T-helper 2 cell treated with Interferon-gamma antibody and Interleukin-4, amounts not matched to agents 5 μg/mL and 100 μg/mL, for 36 hours (primary cell): Measurements from ENCODE around the gene FLNB.

Experiments used
- DNase-seq: peaks from one replicate; pipeline ENCODE4 v3.0.0; 2021; ENCODE audit warnings: low spot score
- H3K27ac Mint-ChIP-seq: one replicate; pipeline ENCODE4 v1.8.0; 2021; ENCODE audit warnings: mild to moderate bottlenecking, mixed read lengths
- H3K27me3 Mint-ChIP-seq: one replicate; pipeline ENCODE4 v1.8.0; 2021; ENCODE audit warnings: low read depth, mixed read lengths
- H3K36me3 Mint-ChIP-seq: one replicate; pipeline ENCODE4 v1.8.0; 2021; ENCODE audit warnings: low read depth, mixed read lengths
- H3K4me1 Mint-ChIP-seq: one replicate; pipeline ENCODE4 v1.8.0; 2021; ENCODE audit warnings: low read depth, mixed read lengths
- H3K4me3 Mint-ChIP-seq: one replicate; pipeline ENCODE4 v1.8.0; 2022; ENCODE audit warnings: mild to moderate bottlenecking, moderate library complexity, mixed read lengths
- H3K9me3 Mint-ChIP-seq: one replicate; pipeline ENCODE4 v1.8.0; 2021; ENCODE audit warnings: mixed read lengths

Gene FLNB

DNA sequence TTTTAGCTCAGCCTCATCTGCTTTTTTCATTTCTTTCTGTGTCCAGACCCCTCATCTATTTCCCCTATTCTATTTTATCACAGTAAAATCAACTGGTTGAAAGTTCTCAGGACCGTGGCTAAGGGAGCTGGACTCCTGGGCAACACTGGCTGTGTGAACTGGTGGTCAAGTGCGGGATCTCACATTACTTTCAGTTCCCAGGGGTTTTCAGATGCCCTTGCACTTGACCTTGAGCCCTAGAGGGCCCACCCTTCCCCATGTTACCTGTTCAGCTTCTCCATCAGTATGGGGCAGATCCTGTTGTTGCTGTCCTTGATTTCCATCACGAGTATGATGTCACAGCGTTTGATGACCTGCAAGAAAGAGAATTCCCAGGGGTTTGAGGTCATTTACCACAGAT lies 199.7 kb downstream of the FLNB start:
- Mint-ChIP-seq H3K4me1 (peaks cover 7% of the 10 kb centered on the region), H3K27me3 (peaks cover 12% of the 10 kb centered on the region), H3K9me3 (no peaks in the 10 kb centered on the region), H3K4me3 (no peak overlapping the region), H3K36me3 (no peaks in the 10 kb centered on the region), H3K27ac (no peak overlapping the region)
- no peak for DNase-seq

DNA sequence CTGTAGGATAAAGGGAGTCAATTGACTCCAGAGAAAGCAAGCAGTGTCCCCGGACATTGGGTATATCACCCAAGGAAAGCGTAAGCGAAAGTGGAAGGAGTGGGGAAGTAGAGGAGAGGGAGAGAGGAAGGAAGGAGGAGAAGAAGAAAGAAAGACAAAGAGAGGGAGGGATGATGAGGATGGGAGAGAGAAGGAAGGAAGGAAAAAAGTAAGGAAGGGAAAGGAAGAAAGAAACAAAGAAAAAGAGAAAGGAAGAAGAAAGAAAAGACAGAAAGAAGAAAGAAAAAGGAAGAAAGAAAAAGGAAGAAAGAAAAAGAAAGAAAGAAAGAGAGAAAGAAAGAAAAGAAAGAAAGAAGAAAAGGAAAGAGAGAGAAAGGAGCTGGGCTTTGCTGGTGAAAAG lies 201.7 kb downstream of the FLNB start:
- no peak for DNase-seq
- H3K27ac Mint-ChIP-seq: no peak overlapping the region
- H3K4me1 Mint-ChIP-seq: peaks cover 12% of the 10 kb centered on the region
- peaks cover 9% of the 10 kb centered on the region for H3K27me3 Mint-ChIP-seq
- H3K4me3 Mint-ChIP-seq: no peak overlapping the region
- no peaks in the 10 kb centered on the region for H3K36me3 Mint-ChIP-seq
- no peaks in the 10 kb centered on the region for H3K9me3 Mint-ChIP-seq

DNA sequence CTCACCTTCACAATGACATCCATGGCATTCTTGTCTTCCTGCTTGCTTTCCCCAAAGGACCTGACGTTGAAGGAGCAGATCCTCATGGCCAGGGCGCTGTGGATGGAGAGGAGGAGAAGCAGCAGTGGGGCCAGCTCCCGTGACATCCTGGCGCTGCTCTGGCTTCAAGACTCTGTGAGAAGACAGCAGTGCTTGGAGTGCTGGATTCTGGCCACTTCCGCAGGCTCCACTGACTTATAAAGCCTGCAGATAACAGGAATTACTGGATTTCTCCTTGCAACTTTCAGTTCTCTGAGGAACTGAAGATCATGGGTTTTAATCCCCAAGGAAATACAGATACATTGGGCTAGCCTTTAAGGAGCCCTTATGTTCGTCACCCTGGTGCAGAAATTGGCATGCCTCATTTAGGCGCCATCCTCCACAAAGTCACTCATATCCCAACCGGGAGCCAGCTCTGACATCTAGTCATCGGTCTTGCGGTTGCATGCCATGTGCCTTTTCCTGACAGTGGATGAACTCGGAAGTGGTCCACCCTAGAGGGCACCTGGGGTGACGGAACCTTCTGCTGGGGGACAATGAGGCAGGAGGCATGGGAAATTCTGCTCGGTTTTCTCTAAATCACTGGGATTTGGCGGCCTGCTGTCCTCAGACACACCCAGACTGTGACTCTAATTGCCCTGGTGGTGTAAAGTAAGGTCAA lies 202.7 kb downstream of the FLNB start, which contains the start of gene DNASE1L3:
TSS of gene DNASE1L3 (minus strand) at position 212 of the 700 bp plus-strand sequence. CDS start at position 146, 66 bp downstream.
- H3K9me3 Mint-ChIP-seq: no peaks in the 10 kb centered on the region
- H3K27me3 Mint-ChIP-seq: peaks cover 9% of the 10 kb centered on the region
- H3K4me3 Mint-ChIP-seq: no peak within 1 kb of the TSS
- H3K36me3 Mint-ChIP-seq: no peaks in the 10 kb centered on the region
- H3K27ac Mint-ChIP-seq: no peak within 1 kb of the TSS
- DNase-seq: no peak
- peaks cover 19% of the 10 kb centered on the region for H3K4me1 Mint-ChIP-seq

DNA sequence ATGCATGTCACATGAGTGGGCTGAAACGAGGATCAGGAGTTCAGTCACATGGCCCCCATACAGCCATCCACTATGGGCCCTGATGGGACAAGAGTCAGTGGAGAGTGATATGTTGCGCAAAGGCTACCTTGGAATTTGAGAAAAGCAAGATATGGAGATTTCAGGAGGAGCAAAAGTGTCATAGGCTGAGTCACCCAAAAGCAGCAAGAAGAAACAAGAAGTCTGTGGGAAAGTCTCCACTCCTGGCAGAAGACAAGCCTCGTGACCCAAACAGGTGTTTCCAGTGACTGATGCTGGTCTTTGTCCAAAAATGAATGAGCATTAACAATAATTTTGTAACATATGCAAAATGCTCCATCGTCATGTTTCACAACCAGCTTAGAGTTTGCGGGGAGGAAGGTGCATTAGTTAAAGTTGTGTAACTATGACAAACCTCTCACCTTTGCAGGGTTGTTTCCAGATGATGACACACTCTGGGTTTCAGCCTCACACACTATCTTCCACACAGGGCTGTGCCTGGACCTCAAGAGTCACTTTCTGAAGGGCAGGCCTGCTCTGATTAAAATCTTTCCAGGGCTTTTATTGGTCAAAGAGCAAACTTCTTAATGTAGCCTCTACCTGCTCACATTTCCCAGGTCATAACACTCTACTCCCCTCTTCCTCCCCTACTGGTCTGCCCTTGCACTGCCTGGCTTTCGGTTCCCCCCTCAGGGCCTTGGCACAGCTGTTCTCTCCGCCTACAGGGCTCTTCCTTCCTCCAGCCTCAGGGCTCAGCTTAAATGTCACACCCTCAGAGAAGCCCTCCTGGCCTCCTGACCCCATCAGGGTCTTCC lies 206.5 kb downstream of the FLNB start:
- Mint-ChIP-seq H3K4me1 (peaks cover 26% of the 10 kb centered on the region), H3K4me3 (no peak overlapping the region), H3K9me3 (no peaks in the 10 kb centered on the region), H3K27ac (no peak overlapping the region), H3K27me3 (peaks cover 9% of the 10 kb centered on the region), H3K36me3 (no peaks in the 10 kb centered on the region)
- peak; percentile 68 for DNase-seq

DNA sequence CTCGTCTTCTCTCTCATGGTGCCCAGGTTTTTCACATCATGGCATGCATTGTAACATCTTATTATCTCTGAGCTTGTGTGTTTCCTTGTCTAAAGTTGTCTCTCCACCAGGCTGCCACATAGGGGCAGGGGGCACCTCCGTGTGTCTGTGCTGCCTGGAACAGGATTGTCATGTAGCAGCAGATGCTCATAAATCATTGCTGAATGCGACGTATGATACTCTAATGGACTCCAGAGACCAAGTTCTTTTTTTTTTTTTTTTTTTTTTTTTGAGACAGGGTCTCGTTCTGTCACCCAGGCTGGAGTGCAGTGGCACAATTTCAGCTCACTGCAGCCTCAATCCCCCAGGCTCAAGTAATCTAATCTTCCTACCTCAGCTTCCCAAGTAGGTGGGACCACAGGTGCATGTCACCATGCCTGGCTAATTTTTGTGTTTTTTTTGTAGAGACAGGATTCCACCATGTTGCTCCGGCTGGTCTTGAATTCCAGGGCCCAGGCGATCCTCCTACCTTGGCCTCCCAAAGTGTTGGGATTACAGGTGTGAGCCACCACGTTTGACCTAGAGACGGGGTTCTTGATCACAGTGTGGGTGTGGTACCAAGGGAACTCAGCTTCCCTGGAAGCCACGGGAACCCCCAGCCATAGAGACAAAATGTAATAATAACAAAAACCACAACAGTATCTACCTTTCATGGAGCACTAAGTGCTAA lies 207.2 kb downstream of the FLNB start:
- H3K27me3 Mint-ChIP-seq: peaks cover 6% of the 10 kb centered on the region
- H3K4me3 Mint-ChIP-seq: no peak overlapping the region
- no peaks in the 10 kb centered on the region for H3K36me3 Mint-ChIP-seq
- DNase-seq: no peak
- no peak overlapping the region for H3K27ac Mint-ChIP-seq
- H3K9me3 Mint-ChIP-seq: no peaks in the 10 kb centered on the region
- peaks cover 31% of the 10 kb centered on the region for H3K4me1 Mint-ChIP-seq

DNA sequence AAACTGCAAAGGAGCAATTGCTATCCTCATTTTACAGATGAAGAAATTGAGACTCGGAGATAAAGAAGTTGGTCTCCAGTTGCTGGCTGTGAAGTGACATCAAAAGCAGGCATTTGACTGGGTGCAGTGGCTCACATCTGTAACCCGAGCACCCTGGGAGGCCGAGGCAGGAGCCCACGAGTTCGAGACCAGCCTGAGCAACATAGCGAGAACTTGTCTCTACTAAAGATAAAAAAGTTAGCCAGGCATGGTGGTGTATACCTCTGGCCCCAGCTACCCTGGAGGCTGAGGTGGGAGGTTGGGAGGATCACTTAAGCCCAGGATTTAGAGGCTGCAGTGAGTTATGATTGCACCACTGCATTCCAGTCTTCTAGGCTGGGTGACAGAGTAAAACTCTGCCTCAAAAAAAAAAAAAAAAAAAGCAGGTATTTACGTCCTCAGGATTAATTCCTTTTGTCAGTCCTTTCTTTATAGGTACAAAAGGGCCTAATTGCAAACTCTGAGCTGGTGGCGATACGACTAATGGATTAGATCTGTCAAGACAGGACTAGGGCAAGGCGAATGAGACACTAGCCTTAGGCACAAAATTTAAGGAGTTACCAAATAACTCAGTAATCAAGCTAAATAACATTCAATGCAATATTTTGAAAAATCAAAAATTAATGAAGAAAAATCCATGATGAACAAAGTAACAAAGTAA lies 208.4 kb downstream of the FLNB start:
- Mint-ChIP-seq H3K36me3 (no peaks in the 10 kb centered on the region), H3K4me3 (no peak overlapping the region), H3K4me1 (peaks cover 36% of the 10 kb centered on the region), H3K27ac (no peak overlapping the region), H3K27me3 (peaks cover 1% of the 10 kb centered on the region), H3K9me3 (no peaks in the 10 kb centered on the region)
- no peak for DNase-seq

DNA sequence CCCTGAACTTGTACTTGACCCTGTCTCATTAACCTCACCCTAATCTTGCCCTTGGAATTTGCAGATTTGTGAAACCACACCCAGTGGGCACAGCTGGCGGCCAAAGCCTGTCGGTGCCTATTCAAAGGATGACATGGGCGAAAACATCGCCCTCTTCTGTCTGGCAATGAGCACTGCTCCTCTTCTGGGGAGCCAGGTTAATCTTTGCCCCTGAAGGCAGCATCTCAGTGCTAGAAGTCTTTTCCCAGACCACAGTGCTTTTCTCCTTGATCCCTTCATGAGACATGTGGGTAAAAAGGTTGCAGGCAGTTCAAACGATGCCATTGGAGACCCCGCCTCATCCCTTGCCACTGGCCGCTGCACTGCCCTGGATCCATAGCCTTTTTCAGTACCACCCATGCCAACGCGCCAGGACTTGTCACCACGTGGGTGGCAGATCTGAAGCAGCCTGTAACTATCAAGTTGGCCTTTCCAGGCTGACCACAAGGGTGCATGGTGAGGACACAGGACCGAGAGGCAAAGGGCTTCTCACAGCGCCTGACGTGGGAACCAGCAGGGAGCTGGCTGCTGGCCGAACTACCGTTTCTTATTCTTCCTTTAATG lies 209.1 kb downstream of the FLNB start:
- Mint-ChIP-seq H3K27ac (no peak overlapping the region), H3K4me3 (no peak overlapping the region), H3K27me3 (no peaks in the 10 kb centered on the region), H3K36me3 (no peaks in the 10 kb centered on the region), H3K9me3 (no peaks in the 10 kb centered on the region), H3K4me1 (peaks cover 36% of the 10 kb centered on the region)
- peak; percentile 48 for DNase-seq

DNA sequence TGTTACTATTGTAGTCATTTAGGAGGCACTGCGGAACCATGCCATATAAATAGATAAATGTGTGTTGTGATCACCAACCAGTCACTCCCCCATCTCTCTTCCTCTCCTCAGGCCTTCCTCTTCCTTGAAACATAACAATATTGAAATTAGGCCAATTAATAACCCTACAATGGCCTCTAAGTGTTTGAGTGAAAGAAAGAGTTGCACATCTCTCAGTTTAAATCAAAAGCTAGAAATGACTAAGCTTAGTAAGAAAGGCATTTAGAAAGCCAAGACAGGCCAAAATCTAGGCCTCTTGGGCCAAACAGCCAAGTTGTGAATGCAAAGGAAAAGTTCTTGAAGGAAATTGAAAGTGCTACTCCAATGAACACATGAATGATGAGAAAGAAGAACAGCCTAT lies 210.7 kb downstream of the FLNB start:
- Mint-ChIP-seq H3K36me3 (no peaks in the 10 kb centered on the region), H3K4me1 (peaks cover 36% of the 10 kb centered on the region), H3K27me3 (no peaks in the 10 kb centered on the region), H3K9me3 (no peaks in the 10 kb centered on the region), H3K4me3 (no peak overlapping the region), H3K27ac (no peak overlapping the region)
- DNase-seq: no peak
